ENCODE data around the gene NFATC2IP. TPM values are rescaled to one million over a fixed set of nuclear protein-coding genes. Genes with fewer than 3 reads are reported as not detected.
"Not testable (repeated sequence)": the region's sequence is repeated elsewhere in the genome, so short reads cannot be mapped to it uniquely, and the experiment has no call there.

The NFATC2IP gene
- total and polyA plus RNA-seq, 2 of the 4 experiments (the other 2 are of a cell fraction): 10.0 to 29.1 TPM

DNA sequence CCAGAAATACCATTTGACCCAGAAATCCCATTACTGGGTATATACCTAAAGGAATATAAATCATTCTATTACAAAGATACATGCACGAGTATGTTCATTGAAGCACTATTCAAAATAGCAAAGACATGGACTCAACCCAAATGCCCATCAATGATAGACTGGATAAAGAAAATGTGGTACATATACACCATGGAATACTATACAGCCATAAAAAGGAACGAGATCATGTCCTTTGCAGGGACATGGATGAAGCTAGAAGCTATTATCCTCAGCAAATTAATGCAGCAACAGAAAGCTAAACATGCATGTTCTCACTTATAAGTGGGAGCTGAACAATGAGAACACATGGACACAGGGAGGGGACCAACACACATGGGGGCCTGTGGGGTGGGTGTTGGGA is 24.5 kb upstream of the NFATC2IP start:
- in situ Hi-C loops (cut with MboI; ENCODE audit: low sequenced_read_pairs); BruUV-seq (replicated peaks); H4K20me1 ChIP-seq (ENCODE audit: insufficient read depth, low read length); H4K8ac ChIP-seq (ENCODE audit: low read depth in 2 of 2, low read length in 2 of 2); H3K27ac ChIP-seq (ENCODE audit: insufficient read depth, low read length); H3K9ac ChIP-seq (ENCODE audit: low read depth, low read length); H2AK9ac ChIP-seq (replicated peaks; ENCODE audit: low read depth, low read length, poor library complexity); dilution Hi-C loops (cut with HindIII; ENCODE audit: low sequenced_read_pairs, unreplicated experiment); H3K4ac ChIP-seq (ENCODE audit: low read depth, low read length); H4K91ac ChIP-seq (ENCODE audit: insufficient read depth, low read depth, low read length); H3K4me3 ChIP-seq (ENCODE audit: insufficient read depth, low read depth, low read length); H2AFZ ChIP-seq (replicated peaks; ENCODE audit: low read length, poor library complexity); H2BK5ac ChIP-seq (ENCODE audit: low read depth, low read length, poor library complexity, severe bottlenecking); H2BK120ac ChIP-seq (ENCODE audit: low read depth, low read length); H2AK5ac ChIP-seq (ENCODE audit: low read depth, low read length); H3K14ac ChIP-seq (replicated peaks; ENCODE audit: low read depth, low read length); H2BK20ac ChIP-seq (ENCODE audit: low read depth, low read length); H3K56ac ChIP-seq (ENCODE audit: extremely low read depth, insufficient read depth, low read length); H3K9me1 ChIP-seq (ENCODE audit: insufficient read depth, low read length); H3K18ac ChIP-seq (ENCODE audit: low read depth, low read length); H3K36me3 ChIP-seq (ENCODE audit: control insufficient read depth, insufficient read depth, low read length); H3K23ac ChIP-seq (ENCODE audit: low read depth, low read length); DNase-seq; ATAC-seq (ENCODE audit: low read depth); H3K4me2 ChIP-seq (ENCODE audit: low read depth, low read length); H4K5ac ChIP-seq (ENCODE audit: low read depth, low read length); H2BK15ac ChIP-seq (ENCODE audit: low read depth, low read length); H3K9me3 ChIP-seq (ENCODE audit: control insufficient read depth, insufficient read depth, low read length); H3K4me1 ChIP-seq (ENCODE audit: control insufficient read depth, insufficient read depth, low read length); H3K27me3 ChIP-seq (ENCODE audit: control insufficient read depth, insufficient read depth, low read length): not testable (repeated sequence)
- ChIA-PET POLR2A (ENCODE audit: unreplicated experiment) (interaction anchor here (0.7 kb wide), 1 partner anchor 17 kb away, joined by 4 read pairs; no protein-coding TSS in a partner anchor), CTCF (interaction anchor here (1.1 kb wide), 1 partner anchor 19 kb away, joined by 5 read pairs; no protein-coding TSS in a partner anchor)
- peaks cover 0 to 13% of the 10 kb centered on the region in 2 experiments; a peak in 3 of 4 replicates for H3K79me1 ChIP-seq (ENCODE audit: low read depth in 1 of 2, low read length in 2 of 2)
- intact Hi-C loops (cut with micrococcal nuclease): loop anchor here (5.0 kb wide), 1 partner anchor 64 kb away; the partner anchor contains the start of gene SH2B1
- WGBS, 2 experiments (ENCODE audit: extremely low coverage in 2 of 2, insufficient read length in 1 of 2): no CpG with 5 or more reads among the region's 2 CpGs
